Astrocyte of the cerebellum (primary cell): Measurements from ENCODE around the gene RPH3AL.

ENCODE experiments used
- DNase-seq: peaks from one replicate; pipeline ENCODE4 v3.0.0-alpha.2; 2011; ENCODE audit warnings: low read depth
- H3K4me3 ChIP-seq: 2 replicates; pipeline ENCODE4 v1.5.1; 2011; ENCODE audit warnings: mild to moderate bottlenecking, low read depth, low read length, moderate library complexity
- in situ Hi-C: cut with HindIII; loops from 2 replicates; pipeline ENCODE4 v1.10.0; 2017; ENCODE audit warnings: low sequenced_read_pairs
- TF ChIP-seq, protein P1 (sequence below): IDR thresholded peaks from 2 replicates; pipeline ENCODE4 v1.5.1; 2012; ENCODE audit warnings: low read length, low read depth, moderate library complexity, mild to moderate bottlenecking; ENCODE audit errors: missing control alignments

The RPH3AL gene

DNA sequence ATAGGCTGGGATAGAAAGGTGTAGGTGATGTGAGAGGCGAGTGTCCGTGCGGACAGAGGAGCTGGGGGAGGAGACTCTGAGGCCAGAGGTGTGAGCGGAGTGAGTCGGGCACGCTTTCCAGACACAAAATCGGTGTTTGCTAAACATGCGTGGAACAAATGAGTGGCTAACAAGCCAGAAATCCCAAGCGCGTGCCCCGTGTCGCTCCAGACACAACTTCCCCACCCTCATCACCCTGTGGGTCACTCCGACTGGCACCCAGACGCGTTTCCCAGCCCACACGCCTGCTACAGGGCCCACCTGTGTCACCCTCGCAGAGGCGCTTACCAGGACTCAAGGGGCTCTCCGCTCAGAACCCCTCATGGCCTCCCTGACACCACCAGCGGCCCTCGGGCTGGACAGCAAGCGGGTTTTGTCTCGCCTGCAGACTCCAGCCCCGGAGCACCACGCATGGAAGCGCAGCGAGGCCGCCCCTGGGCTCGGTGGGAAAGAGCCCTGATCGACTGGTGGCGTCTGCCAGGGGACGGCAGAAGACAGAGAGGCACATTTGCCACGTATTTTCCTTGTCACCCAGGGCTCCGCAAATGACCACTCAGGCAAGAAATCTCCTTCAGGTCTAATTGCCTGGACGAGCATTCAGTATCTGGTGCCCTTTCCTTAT is 6.0 kb upstream of the RPH3AL start:
- TF ChIP-seq, protein P1, sequence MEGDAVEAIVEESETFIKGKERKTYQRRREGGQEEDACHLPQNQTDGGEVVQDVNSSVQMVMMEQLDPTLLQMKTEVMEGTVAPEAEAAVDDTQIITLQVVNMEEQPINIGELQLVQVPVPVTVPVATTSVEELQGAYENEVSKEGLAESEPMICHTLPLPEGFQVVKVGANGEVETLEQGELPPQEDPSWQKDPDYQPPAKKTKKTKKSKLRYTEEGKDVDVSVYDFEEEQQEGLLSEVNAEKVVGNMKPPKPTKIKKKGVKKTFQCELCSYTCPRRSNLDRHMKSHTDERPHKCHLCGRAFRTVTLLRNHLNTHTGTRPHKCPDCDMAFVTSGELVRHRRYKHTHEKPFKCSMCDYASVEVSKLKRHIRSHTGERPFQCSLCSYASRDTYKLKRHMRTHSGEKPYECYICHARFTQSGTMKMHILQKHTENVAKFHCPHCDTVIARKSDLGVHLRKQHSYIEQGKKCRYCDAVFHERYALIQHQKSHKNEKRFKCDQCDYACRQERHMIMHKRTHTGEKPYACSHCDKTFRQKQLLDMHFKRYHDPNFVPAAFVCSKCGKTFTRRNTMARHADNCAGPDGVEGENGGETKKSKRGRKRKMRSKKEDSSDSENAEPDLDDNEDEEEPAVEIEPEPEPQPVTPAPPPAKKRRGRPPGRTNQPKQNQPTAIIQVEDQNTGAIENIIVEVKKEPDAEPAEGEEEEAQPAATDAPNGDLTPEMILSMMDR, result no peak
- H3K4me3 ChIP-seq, result no peak overlapping the region
- in situ Hi-C loops, result no loop called here
- no peak for DNase-seq

DNA sequence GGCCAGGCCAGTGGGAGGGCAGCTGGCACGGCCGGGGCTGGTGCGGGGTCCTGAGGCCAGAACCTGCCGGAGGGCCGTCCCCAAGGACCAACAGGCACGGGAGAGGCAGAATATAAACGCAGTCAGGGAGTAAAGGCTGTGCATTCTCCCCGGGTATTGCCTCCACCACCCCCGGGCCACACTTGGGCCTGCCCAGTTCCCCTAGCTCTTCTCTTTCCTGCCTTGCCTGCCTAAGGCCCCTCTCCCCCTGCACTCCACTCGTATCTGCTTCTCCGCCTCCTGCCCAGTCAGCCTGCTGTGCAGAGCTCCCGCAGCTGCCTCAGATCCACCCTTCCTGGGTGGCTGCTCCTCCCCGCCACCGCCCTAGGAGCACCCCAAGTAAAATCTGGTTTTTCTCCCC is 5.0 kb upstream of the RPH3AL start:
- TF ChIP-seq, protein P1, result no peak
- in situ Hi-C loops, result no loop called here

DNA sequence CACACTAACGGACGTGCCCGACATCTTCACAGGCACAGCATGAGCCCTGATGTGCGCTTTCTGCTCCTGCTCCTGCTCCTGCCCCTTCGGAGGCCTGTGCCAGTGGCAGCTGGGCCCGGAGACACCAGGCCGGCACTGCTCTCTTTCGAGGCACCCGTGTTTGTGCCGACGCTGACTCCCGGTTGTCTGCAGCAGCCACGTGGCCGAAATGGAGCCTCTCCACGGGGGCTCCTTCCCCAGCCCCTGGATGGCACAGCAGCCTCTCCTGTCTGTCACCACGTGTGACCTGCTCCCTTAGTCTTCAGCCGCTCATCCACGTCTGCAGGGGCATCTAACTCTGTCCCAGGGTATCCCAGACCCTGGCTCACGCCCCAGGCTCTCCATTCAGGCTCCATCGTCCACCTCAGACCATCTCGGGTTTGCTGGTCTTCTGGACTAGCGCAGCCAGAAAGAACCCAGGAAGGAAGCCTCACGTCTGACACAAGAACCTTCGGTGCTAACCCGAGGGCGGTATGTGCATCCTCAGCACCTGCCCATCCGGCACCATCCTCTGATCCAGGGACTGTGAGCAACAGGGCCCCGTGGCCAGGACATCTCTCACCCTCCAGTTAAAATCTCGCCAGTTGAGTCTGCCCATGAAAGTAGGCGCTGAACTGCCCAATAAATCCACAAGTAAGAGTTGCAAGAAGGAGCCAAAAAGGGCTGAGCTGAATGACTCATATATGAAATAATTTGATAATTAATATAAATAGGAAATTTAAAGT is 4.2 kb upstream of the RPH3AL start:
- in situ Hi-C loops, result no loop called here

More for the DNA sequence above, 5.0 kb upstream of the RPH3AL start:
- DNase-seq, result no peak
- no peak overlapping the region for H3K4me3 ChIP-seq

DNA sequence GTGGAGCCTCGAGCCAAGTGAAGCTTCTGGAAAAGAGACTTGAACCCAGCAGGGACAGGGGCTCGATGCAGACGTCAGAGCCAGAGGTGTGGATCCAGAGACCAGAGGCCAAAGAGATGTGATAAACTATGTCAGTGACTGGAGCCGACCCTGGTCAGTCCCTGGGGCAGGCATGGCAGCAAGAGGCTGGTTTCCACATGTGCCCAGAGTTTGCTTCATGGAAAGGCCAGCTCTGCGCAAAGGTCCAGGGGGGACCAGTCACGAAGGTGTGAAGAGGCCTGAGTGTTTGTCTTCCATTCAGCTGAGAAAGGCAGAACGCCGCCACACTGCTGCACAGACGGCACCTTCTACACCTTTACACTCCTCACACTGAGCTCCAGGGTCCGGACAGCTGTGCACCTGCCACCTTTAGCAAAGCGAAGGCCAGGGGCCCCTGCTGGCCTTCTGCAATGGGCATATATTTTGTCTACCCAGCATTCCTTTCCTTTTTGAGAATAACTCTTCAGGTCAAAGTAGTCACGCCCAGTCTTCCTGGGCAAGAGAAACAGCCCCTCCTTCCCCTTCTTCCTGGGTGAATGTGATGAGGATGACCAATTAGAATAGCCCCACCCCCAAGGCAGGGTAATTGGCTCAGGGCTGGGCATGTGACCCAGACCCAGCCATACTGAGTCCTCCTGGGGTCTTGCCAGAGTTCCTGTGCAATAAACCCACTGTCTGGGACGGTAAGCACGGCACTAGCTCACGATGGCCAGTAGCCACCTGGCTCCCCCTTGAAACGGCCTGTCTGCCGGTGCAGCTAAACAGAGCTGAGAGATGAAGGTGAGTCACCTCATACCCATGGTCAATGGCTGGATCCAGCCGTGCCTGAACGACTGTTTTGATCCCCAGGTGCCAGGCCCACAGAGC is 2.3 kb upstream of the RPH3AL start:
- in situ Hi-C loops, result no loop called here
- no peak for DNase-seq
- no peak overlapping the region for H3K4me3 ChIP-seq
- TF ChIP-seq, protein P1, result no peak

More for the DNA sequence above, 4.2 kb upstream of the RPH3AL start:
- no peak for DNase-seq
- H3K4me3 ChIP-seq, result no peak overlapping the region
- TF ChIP-seq, protein P1, result no peak

DNA sequence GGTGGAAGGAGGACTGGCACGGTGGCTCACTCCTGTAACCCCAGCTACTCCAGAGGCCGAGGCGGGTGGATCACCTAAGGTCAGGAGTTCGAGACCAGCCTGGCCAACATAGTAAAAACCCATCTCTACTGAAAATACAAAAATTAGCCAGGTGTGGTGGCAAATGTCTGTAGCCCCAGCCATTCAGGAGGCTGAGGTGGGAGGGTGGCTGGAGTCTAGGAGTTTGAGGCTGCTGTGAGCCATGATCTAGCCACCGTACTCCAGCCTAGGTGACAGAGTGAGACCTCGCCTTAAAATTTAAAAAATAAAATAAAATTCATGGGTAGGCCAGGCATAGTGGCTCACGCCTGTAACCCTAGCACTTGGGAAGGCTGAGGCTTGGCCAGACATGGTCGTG is 1.2 kb upstream of the RPH3AL start:
- TF ChIP-seq, protein P1, result no peak
- no peak for DNase-seq
- in situ Hi-C loops, result no loop called here
- H3K4me3 ChIP-seq, result no peak overlapping the region

DNA sequence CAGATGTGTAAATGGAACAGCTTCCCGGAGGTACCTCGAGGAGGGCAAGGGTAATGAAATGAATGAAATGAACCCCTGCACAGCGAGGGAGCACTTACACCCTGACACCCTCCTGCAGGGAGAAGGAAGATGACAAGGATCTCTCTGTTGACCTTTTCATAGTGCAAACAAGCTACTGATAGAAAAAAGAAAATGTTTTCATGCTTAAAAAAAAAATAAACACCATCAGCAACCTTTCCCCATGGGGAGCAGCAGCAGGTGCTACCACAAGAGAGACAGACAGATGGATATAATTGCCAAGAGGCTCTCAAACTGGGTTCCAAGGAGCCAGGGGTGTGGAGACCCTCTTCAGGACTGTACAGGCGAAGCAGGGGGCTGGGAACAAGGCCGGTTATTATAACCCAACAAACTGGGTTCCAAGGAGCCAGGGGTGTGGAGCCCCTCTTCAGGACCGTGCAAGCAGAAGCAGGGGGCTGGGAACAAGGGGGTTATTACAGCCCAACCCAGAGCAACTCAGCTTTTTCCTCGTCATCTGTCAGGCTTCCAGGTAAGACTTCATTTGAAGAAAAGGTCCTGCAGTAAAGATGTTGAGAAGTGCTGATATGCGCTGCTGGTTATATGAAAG is 718 bp upstream of the RPH3AL start:
- H3K4me3 ChIP-seq, result no peak overlapping the region
- DNase-seq, result no peak
- in situ Hi-C loops, result no loop called here
- TF ChIP-seq, protein P1, result no peak
